ENCODE measurements around the gene BPGM.

Gene BPGM

GRCh38 chr7:134646425-134647305 is at the start of gene BPGM:
TSS of gene BPGM (plus strand) at chr7:134646853. CDS start at chr7:134661508, 14,655 bp downstream.
- TF ChIP-seq CTCF (IDR thresholded peaks at IDR 0.05; ENCODE audit: extremely low read depth, insufficient read depth, missing control alignments): peak; percentile 46
- peak; percentile 88 for DNase-seq (ENCODE audit: low spot score)
- in situ Hi-C loops (cut with MboI; ENCODE audit: low pct_unique_long_range_greater_than_20kb, low sequenced_read_pairs, unreplicated experiment): no loop called here

GRCh38 chr7:134599371-134599770 is 47.3 kb upstream of the BPGM start:
- TF ChIP-seq CTCF (IDR thresholded peaks at IDR 0.05; ENCODE audit: extremely low read depth, insufficient read depth, missing control alignments): no peak
- DNase-seq (ENCODE audit: low spot score): no peak
- in situ Hi-C loops (cut with MboI; ENCODE audit: low pct_unique_long_range_greater_than_20kb, low sequenced_read_pairs, unreplicated experiment): no loop called here

GRCh38 chr7:134601459-134601858 is 45.2 kb upstream of the BPGM start:
- in situ Hi-C loops (cut with MboI; ENCODE audit: low pct_unique_long_range_greater_than_20kb, low sequenced_read_pairs, unreplicated experiment): no loop called here
- no peak for DNase-seq (ENCODE audit: low spot score)
- TF ChIP-seq CTCF (IDR thresholded peaks at IDR 0.05; ENCODE audit: extremely low read depth, insufficient read depth, missing control alignments): no peak

- no peak for TF ChIP-seq CTCF (IDR thresholded peaks at IDR 0.05; ENCODE audit: extremely low read depth, insufficient read depth, missing control alignments)
- in situ Hi-C loops (cut with MboI; ENCODE audit: low pct_unique_long_range_greater_than_20kb, low sequenced_read_pairs, unreplicated experiment): no loop called here
- DNase-seq (ENCODE audit: low spot score): no peak
Observed at GRCh38 chr7:134602881-134603451, 43.7 kb upstream of the BPGM start.

GRCh38 chr7:134605978-134606923 is 40.4 kb upstream of the BPGM start:
- DNase-seq (ENCODE audit: low spot score): peak; percentile 51
- TF ChIP-seq CTCF (IDR thresholded peaks at IDR 0.05; ENCODE audit: extremely low read depth, insufficient read depth, missing control alignments): peak; percentile 83
- in situ Hi-C loops (cut with MboI; ENCODE audit: low pct_unique_long_range_greater_than_20kb, low sequenced_read_pairs, unreplicated experiment): no loop called here

GRCh38 chr7:134611611-134612151 is 35.0 kb upstream of the BPGM start:
- no peak for TF ChIP-seq CTCF (IDR thresholded peaks at IDR 0.05; ENCODE audit: extremely low read depth, insufficient read depth, missing control alignments)
- DNase-seq (ENCODE audit: low spot score): no peak
- in situ Hi-C loops (cut with MboI; ENCODE audit: low pct_unique_long_range_greater_than_20kb, low sequenced_read_pairs, unreplicated experiment): loop anchor here (10.0 kb wide), 1 partner anchor 177 kb away; no protein-coding TSS in a partner anchor
